ENCODE measurements around the gene TRA2B.

DNA sequence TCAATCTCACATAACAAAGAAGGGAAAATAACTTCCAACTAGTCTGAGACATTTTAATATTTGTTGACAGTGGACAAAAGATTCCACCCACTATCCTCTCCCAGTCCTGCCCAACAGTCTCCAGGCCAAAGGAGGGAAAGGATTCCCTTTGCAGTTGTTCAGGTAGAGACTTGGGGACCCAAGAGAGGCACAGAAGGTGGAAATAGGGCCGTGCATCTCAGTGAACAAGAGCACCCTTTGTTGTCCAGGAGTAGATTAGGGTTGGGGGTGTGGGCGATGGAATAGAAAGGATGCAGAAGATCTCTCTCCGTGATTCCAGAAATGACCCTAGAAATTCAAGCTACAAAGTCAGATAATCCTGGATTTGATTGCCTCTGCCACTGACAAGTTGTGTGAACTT lies 44.8 kb upstream of the TRA2B start:
- no peak for TF ChIP-seq POLR2A (IDR thresholded peaks at IDR 0.05)
- no peak for TF ChIP-seq CTCF (IDR thresholded peaks at IDR 0.05)

Measured in Peyer's patch (tissue), 4 donors.